RPMI8226 (cell line): ENCODE measurements around the gene MALAT1.
"Not testable (repeated sequence)": the region's sequence is repeated elsewhere in the genome, so short reads cannot be mapped to it uniquely, and the experiment has no call there.

Source experiments
- DNase-seq: peaks from one replicate; pipeline ENCODE4 v3.0.0-alpha.2; 2015

The MALAT1 gene

GRCh38 chr11:65499713-65500386, 1.0 kb downstream of the MALAT1 start:
- DNase-seq, result peak; percentile 34

GRCh38 chr11:65500387-65501185, 1.7 kb downstream of the MALAT1 start:
- DNase-seq, result peak; percentile 80

GRCh38 chr11:65501186-65501471, 2.3 kb downstream of the MALAT1 start:
- DNase-seq, result no peak

- DNase-seq, result peak; percentile 54
Measured at GRCh38 chr11:65501472-65502273, 2.8 kb downstream of the MALAT1 start.

- DNase-seq, result no peak
Measured at GRCh38 chr11:65502274-65502554, 3.4 kb downstream of the MALAT1 start.

- peak; percentile 64 for DNase-seq
Measured at GRCh38 chr11:65502555-65503367, 3.9 kb downstream of the MALAT1 start.

- DNase-seq, result peak; percentile 31
Measured at GRCh38 chr11:65503368-65503948, 4.6 kb downstream of the MALAT1 start.

GRCh38 chr11:65503949-65504673, 5.3 kb downstream of the MALAT1 start:
- DNase-seq, result peak; percentile 52

- peak; percentile 46 for DNase-seq
Measured at GRCh38 chr11:65504674-65505465, 6.0 kb downstream of the MALAT1 start.

- DNase-seq, result peak; percentile 50
Measured at GRCh38 chr11:65505466-65506289, 6.8 kb downstream of the MALAT1 start.

GRCh38 chr11:65506290-65506771, 7.5 kb downstream of the MALAT1 start:
- DNase-seq, result no peak

- DNase-seq, result peak; percentile 79
Measured at GRCh38 chr11:65506772-65507505, 8.1 kb downstream of the MALAT1 start.

- DNase-seq, result not testable (repeated sequence)
Measured at GRCh38 chr11:65512311-65512710, 13.5 kb downstream of the MALAT1 start.

GRCh38 chr11:65516135-65516968, 17.5 kb downstream of the MALAT1 start:
- DNase-seq, result no peak

GRCh38 chr11:65518941-65519549, 20.2 kb downstream of the MALAT1 start:
- DNase-seq, result not testable (repeated sequence)

GRCh38 chr11:65521777-65522521, 23.1 kb downstream of the MALAT1 start:
- DNase-seq, result not testable (repeated sequence)
